GM19240 (cell line): ENCODE measurements around the gene NYAP1.
"Not testable (repeated sequence)": the region's sequence is repeated elsewhere in the genome, so short reads cannot be mapped to it uniquely, and the experiment has no call there.

Experiments
- DNase-seq: peaks from one replicate; pipeline ENCODE4 v3.0.0; 2011; ENCODE audit warnings: low spot score; ENCODE audit not compliant: insufficient read length

NYAP1 gene

DNA sequence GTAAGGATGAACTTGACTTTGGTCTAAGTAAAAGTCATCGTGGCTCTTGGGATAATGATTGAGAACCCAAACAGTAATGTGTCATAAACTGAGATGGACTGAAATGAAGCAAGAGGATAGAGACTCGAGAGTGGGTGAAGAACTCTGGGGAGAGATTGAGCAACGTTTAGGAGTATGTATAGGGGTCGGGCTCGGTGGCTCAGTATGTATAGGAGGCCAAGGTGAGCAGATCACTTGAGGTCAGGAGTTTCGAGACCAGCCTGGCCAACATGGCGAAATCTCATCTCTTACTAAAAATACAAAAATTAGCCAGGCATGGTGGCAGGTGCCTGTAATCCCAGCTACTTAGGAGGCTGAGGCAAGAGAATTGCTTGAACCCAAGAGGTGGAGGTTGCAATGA lies 57.6 kb downstream of the NYAP1 start:
- not testable (repeated sequence) for DNase-seq

DNA sequence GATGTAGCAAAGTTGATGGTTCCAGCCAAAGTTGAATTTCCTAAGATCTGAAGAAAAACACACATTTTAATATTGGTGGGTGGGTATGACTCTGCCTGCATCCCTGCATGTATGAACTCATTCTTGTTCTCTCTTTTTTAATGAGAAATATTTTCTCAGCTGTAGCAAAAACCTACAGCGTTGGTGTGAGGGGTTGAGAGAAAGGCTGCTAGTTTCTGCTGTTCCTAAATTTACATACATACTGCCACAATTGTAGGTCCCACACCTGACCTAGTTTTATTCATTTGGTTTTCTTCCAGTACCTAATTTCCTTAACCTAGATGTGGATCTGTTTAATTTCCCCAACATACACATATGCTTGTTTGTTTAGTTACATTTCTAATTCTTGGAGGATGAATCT lies 59.9 kb downstream of the NYAP1 start:
- no peak for DNase-seq

DNA sequence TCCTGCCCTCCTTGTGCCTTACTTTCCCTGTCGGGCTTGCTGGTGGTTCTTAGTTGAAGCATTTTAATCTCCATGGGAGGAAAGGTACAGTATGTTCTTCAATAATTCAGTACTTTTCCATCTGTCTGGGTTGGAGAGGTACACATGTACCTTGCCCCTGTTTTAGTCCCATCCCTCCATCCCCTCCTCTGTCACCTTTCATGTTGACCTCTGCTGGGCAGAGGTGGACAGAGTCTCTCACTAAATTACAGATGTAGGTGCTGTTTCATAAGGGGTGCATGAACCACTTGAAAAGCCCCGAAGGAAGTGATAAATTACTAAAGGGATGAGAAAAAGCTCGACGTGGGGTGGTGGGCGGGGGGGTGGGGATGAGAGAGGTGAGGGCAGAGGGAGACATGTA lies 60.7 kb downstream of the NYAP1 start:
- no peak for DNase-seq
